Endodermal cell (in vitro differentiated cells): ENCODE data around the gene TRIP12. TPM values are rescaled to one million over a fixed set of nuclear protein-coding genes. Genes with fewer than 3 reads are reported as not detected.

Experiments used
- DNase-seq: peaks from one replicate; pipeline ENCODE4 v3.0.0-alpha.2; 2017
- H3K27ac ChIP-seq: 2 replicates; pipeline ENCODE4 v1.5.1; 2013; ENCODE audit warnings: mild to moderate bottlenecking, low read depth, low read length, moderate library complexity
- H3K27me3 ChIP-seq: 2 replicates; pipeline ENCODE4 v1.6.1; 2013; ENCODE audit warnings: mild to moderate bottlenecking, low read length, moderate library complexity; ENCODE audit not compliant: insufficient read depth, control insufficient read depth, poor library complexity, severe bottlenecking
- H3K36me3 ChIP-seq: 2 replicates; pipeline ENCODE4 v1.7.0; 2013; ENCODE audit warnings: mild to moderate bottlenecking, low read length, moderate library complexity; ENCODE audit not compliant: control insufficient read depth, insufficient read depth
- H3K4me1 ChIP-seq: one replicate; pipeline ENCODE4 v1.7.0; 2013; ENCODE audit warnings: low read length; ENCODE audit not compliant: control insufficient read depth, insufficient read depth
- H3K4me3 ChIP-seq: 2 replicates; pipeline ENCODE4 v1.5.1; 2013; ENCODE audit warnings: mild to moderate bottlenecking, low read length, moderate library complexity
- H3K9ac ChIP-seq: 2 replicates; pipeline ENCODE4 v1.6.1; 2013; ENCODE audit warnings: mild to moderate bottlenecking, low read length, moderate library complexity; ENCODE audit not compliant: poor library complexity, severe bottlenecking; ENCODE audit errors: extremely low read depth
- H3K9me3 ChIP-seq: 2 replicates; pipeline ENCODE4 v1.6.1; 2013; ENCODE audit warnings: mild to moderate bottlenecking, low read length, moderate library complexity; ENCODE audit not compliant: control insufficient read depth
- H3K27ac Mint-ChIP-seq: 2 replicates; pipeline ENCODE4 v1.8.0; 2020; ENCODE audit warnings: mixed read lengths
- H3K27me3 Mint-ChIP-seq: 2 replicates; pipeline ENCODE4 v1.8.0; 2021; ENCODE audit warnings: mild to moderate bottlenecking, mixed read lengths; ENCODE audit not compliant: insufficient read depth
- H3K36me3 Mint-ChIP-seq: 2 replicates; pipeline ENCODE4 v1.8.0; 2020; ENCODE audit warnings: low read depth, mixed read lengths
- H3K4me1 Mint-ChIP-seq: 2 replicates; pipeline ENCODE4 v1.8.0; 2020; ENCODE audit warnings: mixed read lengths
- H3K4me3 Mint-ChIP-seq: 2 replicates; pipeline ENCODE4 v1.8.0; 2020; ENCODE audit warnings: mild to moderate bottlenecking, moderate library complexity, mixed read lengths
- H3K9me3 Mint-ChIP-seq: 2 replicates; pipeline ENCODE4 v1.8.0; 2020; ENCODE audit warnings: mild to moderate bottlenecking, mixed read lengths
- WGBS, 2 experiments: methylation state at CpG; one replicate each; pipeline versions ENCODE4 v1.1.5 to v1.1.7; 2013; ENCODE audit warnings: missing lambda C conversion rate in 2 of 2, mixed read lengths in 1 of 2; ENCODE audit not compliant: insufficient coverage in 1 of 2, insufficient read length in 1 of 2; 5-methylcytosine and 5-hydroxymethylcytosine counted together
- total RNA-seq, 2 donors: library from RNA; stranded (reverse); fragmentation: NEBNext Ultra II Directional in 1 of 2; extraction: Animal tissue kit (Norgen Biotek cat#: 25700) in 1 of 2; gene quantifications; 2 replicates in 1 of 2; 3 replicates in 1 of 2; pipeline ENCODE4 v1.2.1, GENCODE V29; 2021
- TF ChIP-seq, protein P1 (sequence below): fragments of 200-600 bp; sonication (generic); conservative IDR thresholded peaks from 2 replicates; pipeline ENCODE4 v1.5.0; 2021; ENCODE audit warnings: antibody characterized with exemption, mild to moderate bottlenecking

TRIP12 gene
- total RNA-seq, 2 donors from 2014 or later = 177 to 229 TPM

GRCh38 chr2:229937537-229937936, 15.7 kb upstream of the TRIP12 start:
- Histone ChIP-seq H3K4me3 (no peak overlapping the region), H3K27me3 (no peaks in the 10 kb centered on the region), H3K4me1 (no peaks in the 10 kb centered on the region), H3K9me3 (peaks cover 5% of the 10 kb centered on the region), H3K9ac (no peak overlapping the region), H3K36me3 (peaks cover 14% of the 10 kb centered on the region), H3K27ac (no peak overlapping the region)
- no peak overlapping the region for H3K27ac Mint-ChIP-seq
- no peak for DNase-seq
- TF ChIP-seq, protein P1, sequence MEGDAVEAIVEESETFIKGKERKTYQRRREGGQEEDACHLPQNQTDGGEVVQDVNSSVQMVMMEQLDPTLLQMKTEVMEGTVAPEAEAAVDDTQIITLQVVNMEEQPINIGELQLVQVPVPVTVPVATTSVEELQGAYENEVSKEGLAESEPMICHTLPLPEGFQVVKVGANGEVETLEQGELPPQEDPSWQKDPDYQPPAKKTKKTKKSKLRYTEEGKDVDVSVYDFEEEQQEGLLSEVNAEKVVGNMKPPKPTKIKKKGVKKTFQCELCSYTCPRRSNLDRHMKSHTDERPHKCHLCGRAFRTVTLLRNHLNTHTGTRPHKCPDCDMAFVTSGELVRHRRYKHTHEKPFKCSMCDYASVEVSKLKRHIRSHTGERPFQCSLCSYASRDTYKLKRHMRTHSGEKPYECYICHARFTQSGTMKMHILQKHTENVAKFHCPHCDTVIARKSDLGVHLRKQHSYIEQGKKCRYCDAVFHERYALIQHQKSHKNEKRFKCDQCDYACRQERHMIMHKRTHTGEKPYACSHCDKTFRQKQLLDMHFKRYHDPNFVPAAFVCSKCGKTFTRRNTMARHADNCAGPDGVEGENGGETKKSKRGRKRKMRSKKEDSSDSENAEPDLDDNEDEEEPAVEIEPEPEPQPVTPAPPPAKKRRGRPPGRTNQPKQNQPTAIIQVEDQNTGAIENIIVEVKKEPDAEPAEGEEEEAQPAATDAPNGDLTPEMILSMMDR = no peak
- H3K4me3 Mint-ChIP-seq = no peak overlapping the region
- peaks cover 4% of the 10 kb centered on the region for H3K9me3 Mint-ChIP-seq
- H3K4me1 Mint-ChIP-seq = no peaks in the 10 kb centered on the region
- peaks cover 16% of the 10 kb centered on the region for H3K36me3 Mint-ChIP-seq
- no peaks in the 10 kb centered on the region for H3K27me3 Mint-ChIP-seq
- 96 to 100% methylated on average over 2 to 4 of the region's 4 CpGs for WGBS, 2 experiments

DNA sequence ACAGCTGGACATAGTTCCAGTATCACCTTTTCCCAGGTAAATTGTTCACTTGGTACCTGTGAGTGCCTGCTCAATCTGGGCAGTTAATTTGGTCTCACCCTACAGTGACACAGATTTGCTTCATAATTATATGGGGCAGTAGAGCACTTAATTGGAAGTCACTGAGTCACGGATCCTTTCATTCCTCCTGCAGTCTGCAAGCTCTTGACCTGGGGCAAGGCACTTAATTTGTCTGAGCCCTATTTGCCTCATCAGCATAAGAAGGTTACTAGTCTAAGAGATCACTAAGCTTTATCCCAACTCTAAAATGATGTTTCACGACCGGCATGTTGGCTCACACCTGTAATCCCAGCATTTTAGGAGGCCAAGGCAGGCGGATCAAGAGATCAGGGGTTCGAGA, 9.4 kb upstream of the TRIP12 start:
- H3K4me1 Mint-ChIP-seq = no peaks in the 10 kb centered on the region
- H3K27me3 Mint-ChIP-seq = no peaks in the 10 kb centered on the region
- no peak for DNase-seq
- no peak overlapping the region for H3K27ac ChIP-seq
- TF ChIP-seq, protein P1 = no peak
- peaks cover 21% of the 10 kb centered on the region for H3K36me3 Mint-ChIP-seq
- no peak overlapping the region for H3K4me3 ChIP-seq
- WGBS, 2 experiments = 92 to 96% methylated on average over 4 to 5 of the region's 5 CpGs
- peaks cover 5% of the 10 kb centered on the region for H3K9me3 ChIP-seq
- no peak overlapping the region for H3K9ac ChIP-seq
- H3K27me3 ChIP-seq = no peaks in the 10 kb centered on the region
- H3K36me3 ChIP-seq = peaks cover 14% of the 10 kb centered on the region
- H3K4me1 ChIP-seq = no peaks in the 10 kb centered on the region
- no peaks in the 10 kb centered on the region for H3K9me3 Mint-ChIP-seq
- H3K27ac Mint-ChIP-seq = peak overlapping the region; percentile 68
- H3K4me3 Mint-ChIP-seq = no peak overlapping the region

DNA sequence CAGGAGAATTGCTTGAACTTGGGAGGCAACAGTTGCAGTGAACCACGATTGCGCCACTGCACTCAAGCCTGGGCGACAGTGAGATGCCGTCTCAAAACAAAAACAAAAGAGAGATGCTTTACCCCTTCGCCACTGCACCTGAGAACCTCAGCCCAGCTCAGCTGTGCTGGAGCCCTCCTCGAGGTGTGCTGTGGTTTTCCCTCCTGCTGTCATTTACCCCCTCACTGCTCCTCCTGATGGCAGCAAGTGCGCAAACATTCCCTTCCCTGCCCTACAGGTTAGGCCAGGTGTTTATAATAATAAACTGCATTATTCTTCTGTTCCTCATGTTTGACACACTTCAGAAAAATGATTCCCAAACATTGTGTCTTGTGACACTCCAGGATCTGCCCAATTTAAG, 8.8 kb upstream of the TRIP12 start:
- H3K27ac Mint-ChIP-seq = no peak overlapping the region
- H3K27me3 Mint-ChIP-seq = no peaks in the 10 kb centered on the region
- Histone ChIP-seq H3K4me1 (no peaks in the 10 kb centered on the region), H3K27ac (no peak overlapping the region), H3K36me3 (peaks cover 13% of the 10 kb centered on the region), H3K27me3 (no peaks in the 10 kb centered on the region), H3K9me3 (peaks cover 5% of the 10 kb centered on the region), H3K4me3 (no peak overlapping the region), H3K9ac (no peak overlapping the region)
- H3K4me3 Mint-ChIP-seq = no peak overlapping the region
- H3K4me1 Mint-ChIP-seq = no peaks in the 10 kb centered on the region
- TF ChIP-seq, protein P1 = no peak
- DNase-seq = no peak
- no peaks in the 10 kb centered on the region for H3K9me3 Mint-ChIP-seq
- WGBS, 2 experiments = 90 to 100% methylated on average over 1 to 7 of the region's 7 CpGs
- peaks cover 16% of the 10 kb centered on the region for H3K36me3 Mint-ChIP-seq
